ENCODE measurements around the gene BABAM2.

BABAM2 gene

DNA sequence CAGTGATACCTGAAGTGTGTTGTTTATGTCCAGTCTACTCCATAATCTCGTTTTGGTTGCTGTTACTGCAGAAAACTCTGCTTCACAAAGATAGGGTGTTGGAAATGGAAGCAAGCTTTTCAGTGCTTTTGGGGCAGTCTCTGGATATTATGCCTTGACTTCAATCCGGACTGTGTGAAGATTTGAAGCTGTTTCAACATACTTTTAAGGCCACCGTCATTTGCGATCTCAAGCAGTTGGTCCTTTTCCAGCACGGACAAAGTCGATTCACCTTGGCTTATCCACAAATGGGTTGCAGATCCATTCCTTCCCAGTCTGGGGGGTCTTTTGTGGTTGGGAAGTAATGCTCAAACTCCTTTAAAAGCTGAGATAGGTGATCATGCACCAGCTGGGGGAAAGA, 20.8 kb upstream of the BABAM2 start:
- no peaks in the 10 kb centered on the region for H4K20me1 ChIP-seq (ENCODE audit: low read depth, low read length)
- H3K27ac ChIP-seq (ENCODE audit: low read depth, low read length) = no peak overlapping the region
- H3K9me2 ChIP-seq (replicated peaks; ENCODE audit: insufficient read depth, low read length) = no peaks in the 10 kb centered on the region
- H3K79me2 ChIP-seq (ENCODE audit: insufficient read depth, low read length) = no peaks in the 10 kb centered on the region
- no peak overlapping the region for H3K9ac ChIP-seq (ENCODE audit: low read length)
- H3K36me3 ChIP-seq (ENCODE audit: low read length) = no peaks in the 10 kb centered on the region
- no peak overlapping the region for H2AFZ ChIP-seq (ENCODE audit: low read depth, low read length, severe bottlenecking)
- H3K27me3 ChIP-seq (ENCODE audit: low read length) = no peaks in the 10 kb centered on the region
- H3K4me2 ChIP-seq (ENCODE audit: low read depth, low read length, poor library complexity, severe bottlenecking) = no peak overlapping the region
- no peak overlapping the region for H3K4me3 ChIP-seq (ENCODE audit: insufficient read depth, low read length, poor library complexity, severe bottlenecking)
- no peaks in the 10 kb centered on the region for H3F3A ChIP-seq (ENCODE audit: insufficient read depth)
- TF ChIP-seq CTCF (IDR thresholded peaks at IDR 0.05; ENCODE audit: insufficient read depth, low read length, poor library complexity, severe bottlenecking) (no peak), EZH2phosphoT487 (conservative IDR thresholded peaks at IDR 0.05; ENCODE audit: low read length) (no peak)
- no peaks in the 10 kb centered on the region for H3K9me3 ChIP-seq (ENCODE audit: insufficient read depth, low read length)

DNA sequence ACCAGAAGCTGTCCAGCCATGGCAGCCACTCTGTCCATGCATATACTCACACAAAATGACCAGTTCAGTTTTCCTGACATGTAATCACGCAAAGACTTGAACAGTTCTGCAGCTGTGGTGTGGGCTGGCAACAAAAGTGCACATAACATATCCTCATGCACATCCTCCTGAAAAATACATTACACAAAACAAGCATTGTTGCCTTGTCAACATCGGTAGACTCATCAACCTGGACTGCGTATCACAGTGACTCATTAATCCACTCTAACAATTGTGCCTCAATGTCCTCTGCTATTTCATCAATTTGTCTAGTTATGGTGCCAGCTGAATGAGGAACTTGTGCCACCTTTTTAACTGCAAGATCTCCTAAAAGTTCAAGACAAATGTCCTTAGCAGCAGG, 19.8 kb upstream of the BABAM2 start:
- no peak for TF ChIP-seq CTCF (IDR thresholded peaks at IDR 0.05; ENCODE audit: insufficient read depth, low read length, poor library complexity, severe bottlenecking)
- no peak for TF ChIP-seq EZH2phosphoT487 (conservative IDR thresholded peaks at IDR 0.05; ENCODE audit: low read length)
- Histone ChIP-seq H2AFZ (ENCODE audit: low read depth, low read length, severe bottlenecking) (no peak overlapping the region), H3K4me2 (ENCODE audit: low read depth, low read length, poor library complexity, severe bottlenecking) (no peak overlapping the region), H3K27ac (ENCODE audit: low read depth, low read length) (no peak overlapping the region), H3K27me3 (ENCODE audit: low read length) (no peaks in the 10 kb centered on the region), H3K9me2 (replicated peaks; ENCODE audit: insufficient read depth, low read length) (no peaks in the 10 kb centered on the region), H3K36me3 (ENCODE audit: low read length) (no peaks in the 10 kb centered on the region), H3K79me2 (ENCODE audit: insufficient read depth, low read length) (no peaks in the 10 kb centered on the region), H3K9me3 (ENCODE audit: insufficient read depth, low read length) (no peaks in the 10 kb centered on the region), H3K9ac (ENCODE audit: low read length) (no peak overlapping the region), H4K20me1 (ENCODE audit: low read depth, low read length) (no peaks in the 10 kb centered on the region), H3F3A (ENCODE audit: insufficient read depth) (no peaks in the 10 kb centered on the region), H3K4me3 (ENCODE audit: insufficient read depth, low read length, poor library complexity, severe bottlenecking) (no peak overlapping the region)

DNA sequence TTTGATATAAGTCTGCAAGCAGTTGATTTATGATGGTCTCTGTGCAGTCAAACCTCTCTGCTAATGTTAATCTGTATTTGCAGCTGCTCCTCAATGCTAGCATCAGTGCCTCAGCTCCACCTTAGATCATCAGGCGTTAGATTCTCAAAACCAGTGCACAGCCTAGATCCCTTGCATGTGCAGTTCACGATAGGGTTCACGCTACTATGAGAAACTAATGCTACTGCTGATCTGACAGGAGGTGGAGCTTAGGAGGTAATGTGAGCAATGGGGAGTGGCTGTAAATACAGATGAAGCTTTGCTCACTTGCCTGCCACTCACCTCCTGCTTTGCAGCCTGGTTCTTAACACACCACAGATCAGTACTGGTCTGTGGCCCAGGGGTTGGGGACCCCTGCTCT, 18.7 kb upstream of the BABAM2 start:
- Histone ChIP-seq H3K9me3 (ENCODE audit: insufficient read depth, low read length) (no peaks in the 10 kb centered on the region), H3K4me3 (ENCODE audit: insufficient read depth, low read length, poor library complexity, severe bottlenecking) (no peak overlapping the region), H3K27ac (ENCODE audit: low read depth, low read length) (no peak overlapping the region), H3K79me2 (ENCODE audit: insufficient read depth, low read length) (no peaks in the 10 kb centered on the region), H3K27me3 (ENCODE audit: low read length) (no peaks in the 10 kb centered on the region), H3K9ac (ENCODE audit: low read length) (no peak overlapping the region), H3K4me2 (ENCODE audit: low read depth, low read length, poor library complexity, severe bottlenecking) (no peak overlapping the region), H3F3A (ENCODE audit: insufficient read depth) (no peaks in the 10 kb centered on the region), H2AFZ (ENCODE audit: low read depth, low read length, severe bottlenecking) (no peak overlapping the region), H3K9me2 (replicated peaks; ENCODE audit: insufficient read depth, low read length) (no peaks in the 10 kb centered on the region), H4K20me1 (ENCODE audit: low read depth, low read length) (no peaks in the 10 kb centered on the region), H3K36me3 (ENCODE audit: low read length) (no peaks in the 10 kb centered on the region)
- TF ChIP-seq CTCF (IDR thresholded peaks at IDR 0.05; ENCODE audit: insufficient read depth, low read length, poor library complexity, severe bottlenecking) (no peak), EZH2phosphoT487 (conservative IDR thresholded peaks at IDR 0.05; ENCODE audit: low read length) (no peak)

GRCh38 chr2:27873091-27873490, 17.4 kb upstream of the BABAM2 start:
- no peak overlapping the region for H3K4me3 ChIP-seq (ENCODE audit: insufficient read depth, low read length, poor library complexity, severe bottlenecking)
- no peaks in the 10 kb centered on the region for H3K27me3 ChIP-seq (ENCODE audit: low read length)

More at GRCh38 chr2:27873091-27873490, 17.4 kb upstream of the BABAM2 start:
- no peaks in the 10 kb centered on the region for H3K79me2 ChIP-seq (ENCODE audit: insufficient read depth, low read length)
- no peaks in the 10 kb centered on the region for H4K20me1 ChIP-seq (ENCODE audit: low read depth, low read length)
- H3K9me3 ChIP-seq (ENCODE audit: insufficient read depth, low read length) = no peaks in the 10 kb centered on the region
- no peaks in the 10 kb centered on the region for H3K36me3 ChIP-seq (ENCODE audit: low read length)
- no peaks in the 10 kb centered on the region for H3K9me2 ChIP-seq (replicated peaks; ENCODE audit: insufficient read depth, low read length)
- H3K9ac ChIP-seq (ENCODE audit: low read length) = no peak overlapping the region
- TF ChIP-seq CTCF (IDR thresholded peaks at IDR 0.05; ENCODE audit: insufficient read depth, low read length, poor library complexity, severe bottlenecking) = no peak
- no peak for TF ChIP-seq EZH2phosphoT487 (conservative IDR thresholded peaks at IDR 0.05; ENCODE audit: low read length)
- H3K4me2 ChIP-seq (ENCODE audit: low read depth, low read length, poor library complexity, severe bottlenecking) = no peak overlapping the region
- no peaks in the 10 kb centered on the region for H3F3A ChIP-seq (ENCODE audit: insufficient read depth)
- no peak overlapping the region for H3K27ac ChIP-seq (ENCODE audit: low read depth, low read length)
- H2AFZ ChIP-seq (ENCODE audit: low read depth, low read length, severe bottlenecking) = no peak overlapping the region

Measured in SU-DHL-6 (cell line).